GM15510 (cell line): ENCODE results near the gene SCAI.

Source experiments
- POLR2A ChIP-seq: IDR thresholded peaks from 3 replicates; pipeline ENCODE4 v1.6.1; 2011; ENCODE audit warnings: borderline replicate concordance; ENCODE audit not compliant: insufficient read length; ENCODE audit errors: extremely low read depth

The SCAI gene

GRCh38 chr9:124975131-124975530 is 168.2 kb downstream of the SCAI start:
- no peak for TF ChIP-seq POLR2A

GRCh38 chr9:124973807-124974206 is 169.5 kb downstream of the SCAI start:
- TF ChIP-seq POLR2A: no peak

- TF ChIP-seq POLR2A: no peak
These were observed 171.0 kb downstream of the SCAI start for GRCh38 chr9:124972241-124972770.

GRCh38 chr9:124969401-124969800 is 173.9 kb downstream of the SCAI start:
- TF ChIP-seq POLR2A: no peak

GRCh38 chr9:124968238-124968637 is 175.1 kb downstream of the SCAI start:
- TF ChIP-seq POLR2A: no peak

- no peak for TF ChIP-seq POLR2A
These were observed 178.7 kb downstream of the SCAI start for GRCh38 chr9:124964604-124965003.

- no peak for TF ChIP-seq POLR2A
These were observed 179.3 kb downstream of the SCAI start for GRCh38 chr9:124964056-124964455.

GRCh38 chr9:124960409-124960752 is 182.9 kb downstream of the SCAI start:
- TF ChIP-seq POLR2A: no peak

GRCh38 chr9:124954255-124954654 is 189.1 kb downstream of the SCAI start:
- TF ChIP-seq POLR2A: no peak

- TF ChIP-seq POLR2A: no peak
These were observed 193.1 kb downstream of the SCAI start for GRCh38 chr9:124950050-124950718.

GRCh38 chr9:124949387-124949786 is 193.9 kb downstream of the SCAI start:
- no peak for TF ChIP-seq POLR2A

- no peak for TF ChIP-seq POLR2A
These were observed 195.5 kb downstream of the SCAI start for GRCh38 chr9:124947727-124948391.

- TF ChIP-seq POLR2A: no peak
These were observed 197.2 kb downstream of the SCAI start for GRCh38 chr9:124946167-124946566.

- no peak for TF ChIP-seq POLR2A
These were observed 201.4 kb downstream of the SCAI start for GRCh38 chr9:124941679-124942561.
